Measurements from ENCODE around the gene TMC5. TPM values are rescaled to one million over a fixed set of nuclear protein-coding genes. Genes with fewer than 3 reads are reported as not detected.
"Not testable (repeated sequence)": the region's sequence is repeated elsewhere in the genome, so short reads cannot be mapped to it uniquely, and the experiment has no call there.

Gene TMC5
- total and polyA plus RNA-seq, 2 experiments from 2014 or later = 2.3 to 4.8 TPM

- H3K79me2 ChIP-seq (replicated peaks; ENCODE audit: insufficient read depth); H3K4me3 ChIP-seq; H3K9me2 ChIP-seq (ENCODE audit: insufficient read depth); H3K4me1 ChIP-seq (ENCODE audit: insufficient read depth); DNase-seq (ENCODE audit: low spot score); H3K27me3 Mint-ChIP-seq (ENCODE audit: insufficient read depth, low read depth, poor library complexity); H3K27ac ChIP-seq (ENCODE audit: low read depth); H3K36me3 Mint-ChIP-seq (ENCODE audit: low read depth); H3K4me3 Mint-ChIP-seq; ATAC-seq; H4K20me1 ChIP-seq (replicated peaks; ENCODE audit: insufficient read depth); H3K27ac Mint-ChIP-seq; H2AFZ ChIP-seq; H3K36me3 ChIP-seq (ENCODE audit: insufficient read depth); H3K4me2 ChIP-seq; H3K27me3 ChIP-seq (ENCODE audit: insufficient read depth); H3F3A ChIP-seq (replicated peaks; ENCODE audit: low read depth); H3K9me3 Mint-ChIP-seq: not testable (repeated sequence)
- peaks cover 13% of the 10 kb centered on the region for H3K4me1 Mint-ChIP-seq
Observed at GRCh38 chr16:19395646-19396267, 21.9 kb upstream of the TMC5 start.

GRCh38 chr16:19396555-19397011 is 21.1 kb upstream of the TMC5 start:
- Mint-ChIP-seq H3K36me3 (ENCODE audit: low read depth) (peaks cover 11% of the 10 kb centered on the region), H3K9me3 (peaks cover 8% of the 10 kb centered on the region), H3K27me3 (ENCODE audit: insufficient read depth, low read depth, poor library complexity) (no peaks in the 10 kb centered on the region), H3K27ac (no peak overlapping the region), H3K4me3 (no peak overlapping the region), H3K4me1 (peaks cover 13% of the 10 kb centered on the region)
- H3K36me3 ChIP-seq (ENCODE audit: insufficient read depth) = no peaks in the 10 kb centered on the region
- no peaks in the 10 kb centered on the region for H3K79me2 ChIP-seq (replicated peaks; ENCODE audit: insufficient read depth)
- H3K4me2 ChIP-seq = no peak overlapping the region
- no peak for ATAC-seq
- H3K27ac ChIP-seq (ENCODE audit: low read depth) = no peak overlapping the region
- no peak overlapping the region for H3K4me3 ChIP-seq
- H4K20me1 ChIP-seq (replicated peaks; ENCODE audit: insufficient read depth) = no peaks in the 10 kb centered on the region
- H3K4me1 ChIP-seq (ENCODE audit: insufficient read depth) = no peaks in the 10 kb centered on the region
- H3K27me3 ChIP-seq (ENCODE audit: insufficient read depth) = no peaks in the 10 kb centered on the region
- no peak overlapping the region for H2AFZ ChIP-seq
- no peaks in the 10 kb centered on the region for H3F3A ChIP-seq (replicated peaks; ENCODE audit: low read depth)
- DNase-seq (ENCODE audit: low spot score) = no peak
- no peak for TF ChIP-seq POLR2AphosphoS5 (IDR thresholded peaks at IDR 0.05; ENCODE audit: low read depth)
- no peak for TF ChIP-seq REST (IDR thresholded peaks at IDR 0.05; ENCODE audit: unreplicated experiment)
- TF ChIP-seq EZH2phosphoT487 (IDR thresholded peaks at IDR 0.05; ENCODE audit: unreplicated experiment) = no peak
- no peak for TF ChIP-seq ZNF114 (CRISPR knock-in tag; IDR thresholded peaks at IDR 0.05)
- no peak for TF ChIP-seq ZNF462 (CRISPR knock-in tag; IDR thresholded peaks at IDR 0.05)
- no peaks in the 10 kb centered on the region for H3K9me2 ChIP-seq (ENCODE audit: insufficient read depth)

- H3K4me1 Mint-ChIP-seq = peaks cover 13% of the 10 kb centered on the region
- H3K4me3 Mint-ChIP-seq; H3K4me1 ChIP-seq (ENCODE audit: insufficient read depth); H3K4me3 ChIP-seq; H3K9me2 ChIP-seq (ENCODE audit: insufficient read depth); H3K27ac ChIP-seq (ENCODE audit: low read depth); H3K79me2 ChIP-seq (replicated peaks; ENCODE audit: insufficient read depth); ATAC-seq; H2AFZ ChIP-seq; H3F3A ChIP-seq (replicated peaks; ENCODE audit: low read depth); H3K27ac Mint-ChIP-seq; H3K4me2 ChIP-seq; H3K36me3 ChIP-seq (ENCODE audit: insufficient read depth); H3K27me3 Mint-ChIP-seq (ENCODE audit: insufficient read depth, low read depth, poor library complexity); H4K20me1 ChIP-seq (replicated peaks; ENCODE audit: insufficient read depth); DNase-seq (ENCODE audit: low spot score); H3K27me3 ChIP-seq (ENCODE audit: insufficient read depth): not testable (repeated sequence)
- H3K9me3 Mint-ChIP-seq = peaks cover 16% of the 10 kb centered on the region
- H3K36me3 Mint-ChIP-seq (ENCODE audit: low read depth) = peaks cover 18% of the 10 kb centered on the region
Observed at GRCh38 chr16:19397373-19397772, 20.3 kb upstream of the TMC5 start.
